Trophoblast cell (in vitro differentiated cells and primary cell): ENCODE data around the gene ESX1.
A peak's percentile ranks its signal among the peaks of the same experiment; 100 is the strongest.

Experiments used
- DNase-seq, 2 donors: peaks; one replicate each; pipeline ENCODE4 v3.0.0-alpha.2; 2016
- H2AFZ ChIP-seq: 2 replicates; pipeline ENCODE4 v1.6.1; 2013; ENCODE audit warnings: low read length, moderate library complexity, mild to moderate bottlenecking; ENCODE audit not compliant: insufficient read depth, poor library complexity
- H2AK5ac ChIP-seq: 2 replicates; pipeline ENCODE4 v1.6.1; 2013; ENCODE audit warnings: mild to moderate bottlenecking, low read length
- H2BK120ac ChIP-seq: 2 replicates; pipeline ENCODE4 v1.6.1; 2013; ENCODE audit warnings: low read length, mild to moderate bottlenecking, moderate library complexity; ENCODE audit not compliant: insufficient read depth, poor library complexity
- H2BK12ac ChIP-seq: 2 replicates; pipeline ENCODE4 v1.6.1; 2013; ENCODE audit warnings: mild to moderate bottlenecking, low read length, moderate library complexity
- H2BK5ac ChIP-seq: 2 replicates; pipeline ENCODE4 v1.6.1; 2013; ENCODE audit warnings: low read length, low read depth, moderate library complexity, mild to moderate bottlenecking; ENCODE audit not compliant: poor library complexity
- H3K14ac ChIP-seq: 2 replicates; pipeline ENCODE4 v1.6.1; 2013; ENCODE audit warnings: mild to moderate bottlenecking, low read length
- H3K18ac ChIP-seq: 2 replicates; pipeline ENCODE4 v1.6.1; 2013; ENCODE audit warnings: mild to moderate bottlenecking, low read length
- H3K23ac ChIP-seq: 2 replicates; pipeline ENCODE4 v1.6.1; 2013; ENCODE audit warnings: low read length
- H3K27ac ChIP-seq: 2 replicates; pipeline ENCODE4 v1.5.1; 2013; ENCODE audit warnings: low read depth, mild to moderate bottlenecking, inconsistent platforms, low read length, moderate library complexity
- H3K27me3 ChIP-seq: 2 replicates; pipeline ENCODE4 v1.6.1; 2013; ENCODE audit warnings: inconsistent platforms, mild to moderate bottlenecking, low read length, moderate library complexity; ENCODE audit not compliant: insufficient read depth
- H3K36me3 ChIP-seq, 2 experiments: 1 replicate in 1 of 2; 2 replicates in 1 of 2; pipeline ENCODE4 v1.6.1; 2013; ENCODE audit warnings: low read length in 2 of 2, mild to moderate bottlenecking in 2 of 2, moderate library complexity in 1 of 2; ENCODE audit not compliant: insufficient read depth in 2 of 2, control insufficient read depth in 1 of 2
- H3K4ac ChIP-seq: 2 replicates; pipeline ENCODE4 v1.6.1; 2013; ENCODE audit warnings: low read depth, mild to moderate bottlenecking, low read length, moderate library complexity
- H3K4me1 ChIP-seq, 2 experiments: 1 replicate in 1 of 2; 2 replicates in 1 of 2; pipeline ENCODE4 v1.6.1; 2013; ENCODE audit warnings: low read length in 2 of 2, mild to moderate bottlenecking in 2 of 2, moderate library complexity in 1 of 2; ENCODE audit not compliant: insufficient read depth in 2 of 2, control insufficient read depth in 1 of 2
- H3K4me2 ChIP-seq: 2 replicates; pipeline ENCODE4 v1.6.1; 2013; ENCODE audit warnings: inconsistent platforms, mild to moderate bottlenecking, low read length, moderate library complexity
- H3K4me3 ChIP-seq: 2 replicates; pipeline ENCODE4 v1.5.1; 2013; ENCODE audit warnings: mild to moderate bottlenecking, low read depth, low read length, inconsistent platforms
- H3K79me1 ChIP-seq: one replicate; pipeline ENCODE4 v1.6.1; 2013; ENCODE audit warnings: low read length
- H3K79me2 ChIP-seq: 2 replicates; pipeline ENCODE4 v1.6.1; 2013; ENCODE audit warnings: low read length, mild to moderate bottlenecking; ENCODE audit not compliant: control insufficient read depth, insufficient read depth, poor library complexity
- H3K9ac ChIP-seq: 2 replicates; pipeline ENCODE4 v1.6.1; 2013; ENCODE audit warnings: mild to moderate bottlenecking, low read length
- H3K9me3 ChIP-seq: 2 replicates; pipeline ENCODE4 v1.6.1; 2013; ENCODE audit warnings: low read depth, mild to moderate bottlenecking, control low read depth, inconsistent platforms, low read length; ENCODE audit not compliant: insufficient read depth
- H4K12ac ChIP-seq: 2 replicates; pipeline ENCODE4 v1.6.1; 2013; ENCODE audit warnings: low read depth, mild to moderate bottlenecking, low read length, moderate library complexity
- H4K8ac ChIP-seq: 2 replicates; pipeline ENCODE4 v1.6.1; 2013; ENCODE audit warnings: low read depth, mild to moderate bottlenecking, low read length, moderate library complexity
- H4K91ac ChIP-seq: one replicate; pipeline ENCODE4 v1.6.1; 2013; ENCODE audit warnings: low read depth, mild to moderate bottlenecking, low read length, moderate library complexity
- WGBS: extraction: QIAGEN DNeasy Blood & Tissue Kit; methylation state at CpG from one replicate; pipeline ENCODE4 v1.1.7; 2013; ENCODE audit warnings: missing lambda C conversion rate; ENCODE audit not compliant: insufficient read length, insufficient coverage; ENCODE audit errors: extremely low coverage; 5-methylcytosine and 5-hydroxymethylcytosine counted together

ESX1 gene

DNA sequence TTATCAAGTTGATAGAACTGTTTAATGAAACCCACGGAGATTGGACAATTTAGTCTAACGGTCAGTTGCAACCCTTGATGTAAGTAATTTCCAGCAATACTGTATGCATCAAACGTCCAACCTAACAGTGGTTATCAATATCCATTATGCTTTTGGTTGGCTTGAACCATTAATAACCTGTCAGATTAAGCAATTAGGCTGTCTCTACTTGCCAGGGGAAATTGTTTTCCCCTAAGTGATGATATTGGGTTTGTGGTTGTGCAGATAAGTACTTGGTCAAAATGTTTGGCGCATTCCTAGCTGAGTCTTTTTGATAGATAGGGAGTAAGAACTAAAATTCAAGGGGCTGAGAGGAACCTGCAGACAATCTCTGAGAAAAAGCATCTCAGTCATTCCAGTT, 30.5 kb upstream of the ESX1 start:
- H3K4me2 ChIP-seq = no peak overlapping the region
- H2BK120ac ChIP-seq = no peak overlapping the region
- no peaks in the 10 kb centered on the region for H3K79me2 ChIP-seq
- H3K14ac ChIP-seq = no peak overlapping the region
- no peaks in the 10 kb centered on the region for H3K36me3 ChIP-seq
- no CpG with 5 or more reads among the region's 4 CpGs for WGBS
- no peaks in the 10 kb centered on the region for H3K27me3 ChIP-seq
- no peak for DNase-seq
- no peaks in the 10 kb centered on the region for H3K9me3 ChIP-seq
- no peak overlapping the region for H3K18ac ChIP-seq
- no peak overlapping the region for H2AK5ac ChIP-seq
- H3K27ac ChIP-seq = no peak overlapping the region
- H3K23ac ChIP-seq = no peak overlapping the region
- peaks cover 0 to 4% of the 10 kb centered on the region in 2 experiments for H3K4me1 ChIP-seq
- no peaks in the 10 kb centered on the region for H3K79me1 ChIP-seq
- H4K91ac ChIP-seq = no peak overlapping the region
- no peak overlapping the region for H3K9ac ChIP-seq
- H3K4ac ChIP-seq = no peak overlapping the region
- H2BK5ac ChIP-seq = no peak overlapping the region
- H3K4me3 ChIP-seq = no peak overlapping the region
- H4K12ac ChIP-seq = no peak overlapping the region
- no peak overlapping the region for H4K8ac ChIP-seq
- no peak overlapping the region for H2BK12ac ChIP-seq
- H2AFZ ChIP-seq = no peak overlapping the region

GRCh38 chrX:104284507-104284906, 29.8 kb upstream of the ESX1 start:
- Histone ChIP-seq H3K79me2 (no peaks in the 10 kb centered on the region), H3K36me3 (no peaks in the 10 kb centered on the region), H2AK5ac (no peak overlapping the region), H3K14ac (no peak overlapping the region), H2AFZ (no peak overlapping the region), H2BK120ac (no peak overlapping the region), H2BK5ac (no peak overlapping the region), H4K91ac (no peak overlapping the region), H4K12ac (no peak overlapping the region), H3K9ac (no peak overlapping the region), H3K4me1 (peaks cover 0 to 4% of the 10 kb centered on the region in 2 experiments), H3K27ac (no peak overlapping the region), H3K18ac (no peak overlapping the region), H3K9me3 (no peaks in the 10 kb centered on the region), H3K4ac (no peak overlapping the region), H3K79me1 (no peaks in the 10 kb centered on the region), H3K4me3 (no peak overlapping the region), H4K8ac (no peak overlapping the region), H3K23ac (no peak overlapping the region), H3K27me3 (no peaks in the 10 kb centered on the region), H3K4me2 (no peak overlapping the region), H2BK12ac (no peak overlapping the region)
- DNase-seq = no peak
- WGBS = no CpG with 5 or more reads among the region's 2 CpGs

- H3K27me3 ChIP-seq = no peaks in the 10 kb centered on the region
- no peak overlapping the region for H4K8ac ChIP-seq
- no peak overlapping the region for H4K12ac ChIP-seq
- H2AK5ac ChIP-seq = no peak overlapping the region
- H2BK5ac ChIP-seq = no peak overlapping the region
- H3K27ac ChIP-seq = no peak overlapping the region
- H3K9ac ChIP-seq = no peak overlapping the region
- H3K18ac ChIP-seq = no peak overlapping the region
- H3K79me1 ChIP-seq = no peaks in the 10 kb centered on the region
- H2BK12ac ChIP-seq = no peak overlapping the region
- no peaks in the 10 kb centered on the region for H3K4me1 ChIP-seq
- no peak overlapping the region for H4K91ac ChIP-seq
- DNase-seq = no peak
- H2BK120ac ChIP-seq = no peak overlapping the region
- H3K36me3 ChIP-seq = no peaks in the 10 kb centered on the region
- no peak overlapping the region for H3K14ac ChIP-seq
- WGBS = no CpG with 5 or more reads among the region's 9 CpGs
- H3K4ac ChIP-seq = no peak overlapping the region
- no peaks in the 10 kb centered on the region for H3K9me3 ChIP-seq
- H3K4me2 ChIP-seq = no peak overlapping the region
- no peak overlapping the region for H3K4me3 ChIP-seq
- no peak overlapping the region for H2AFZ ChIP-seq
- H3K23ac ChIP-seq = no peak overlapping the region
- no peaks in the 10 kb centered on the region for H3K79me2 ChIP-seq
Measured at GRCh38 chrX:104282166-104282725, 27.5 kb upstream of the ESX1 start.

DNA sequence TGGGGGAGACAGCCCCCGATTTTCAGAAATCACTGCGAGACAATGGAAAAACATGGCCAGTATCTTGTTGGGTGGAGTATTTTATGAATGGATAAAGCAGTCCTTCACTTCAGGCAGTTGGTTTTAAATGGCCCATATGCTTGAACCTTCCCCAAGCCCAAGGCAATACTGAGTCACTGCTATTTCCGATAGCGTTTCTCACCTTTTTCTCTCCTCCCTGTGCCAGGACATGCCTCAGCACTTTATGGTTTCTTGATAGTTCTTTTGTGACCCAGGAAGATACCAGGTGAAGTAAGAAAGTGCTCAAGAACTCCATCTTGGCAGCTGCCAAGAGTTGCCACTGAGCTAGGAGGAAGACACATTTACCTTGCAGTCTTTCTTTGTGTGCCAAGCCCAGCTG, 26.8 kb upstream of the ESX1 start:
- H2BK120ac ChIP-seq = no peak overlapping the region
- no peak overlapping the region for H2AK5ac ChIP-seq
- no peak overlapping the region for H3K27ac ChIP-seq
- no peak overlapping the region for H4K12ac ChIP-seq
- WGBS = no CpG with 5 or more reads among the region's 4 CpGs
- no peaks in the 10 kb centered on the region for H3K79me1 ChIP-seq
- no peak overlapping the region for H2AFZ ChIP-seq
- no peak overlapping the region for H3K4me2 ChIP-seq
- no peak overlapping the region for H2BK12ac ChIP-seq
- no peak overlapping the region for H3K4ac ChIP-seq
- H4K91ac ChIP-seq = no peak overlapping the region
- H3K36me3 ChIP-seq = no peaks in the 10 kb centered on the region
- H3K14ac ChIP-seq = no peak overlapping the region
- H3K4me1 ChIP-seq = no peaks in the 10 kb centered on the region
- no peak overlapping the region for H4K8ac ChIP-seq
- no peak overlapping the region for H2BK5ac ChIP-seq
- H3K79me2 ChIP-seq = no peaks in the 10 kb centered on the region
- DNase-seq = peak; percentile 0 to 31
- no peaks in the 10 kb centered on the region for H3K9me3 ChIP-seq
- no peak overlapping the region for H3K4me3 ChIP-seq
- no peak overlapping the region for H3K18ac ChIP-seq
- no peak overlapping the region for H3K23ac ChIP-seq
- no peak overlapping the region for H3K9ac ChIP-seq
- no peaks in the 10 kb centered on the region for H3K27me3 ChIP-seq
